Smooth muscle cell (in vitro differentiated cells): ENCODE data around the gene NKD1. TPM values are rescaled to one million over a fixed set of nuclear protein-coding genes. Genes with fewer than 3 reads are reported as not detected.

Experiments used
- DNase-seq: peaks from one replicate; lab custom pipeline; 2025; ENCODE audit not compliant: unreplicated experiment; lab: John Stamatoyannopoulos, UW
- H2AFZ ChIP-seq: fragments of 200-600 bp; sonication (generic); 2 replicates; pipeline ENCODE4 v1.6.0; 2016; ENCODE audit warnings: antibody characterized with exemption, low read depth, mild to moderate bottlenecking
- H3F3A ChIP-seq: fragments of 200-600 bp; sonication (generic); 2 replicates; pipeline ENCODE4 v1.6.0; 2017; ENCODE audit warnings: antibody characterized with exemption, low read depth
- H3K27ac ChIP-seq: fragments of 200-600 bp; sonication (generic); 2 replicates; pipeline ENCODE4 v1.5.1; 2016; ENCODE audit warnings: low read depth, mild to moderate bottlenecking
- H3K27me3 ChIP-seq: fragments of 200-600 bp; sonication (generic); 2 replicates; pipeline ENCODE4 v1.6.1; 2016; ENCODE audit warnings: low read depth, mild to moderate bottlenecking
- H3K36me3 ChIP-seq: fragments of 200-600 bp; sonication (generic); 2 replicates; pipeline ENCODE4 v1.5.1; 2016; ENCODE audit warnings: low read depth
- H3K4me1 ChIP-seq: fragments of 200-600 bp; sonication (generic); 2 replicates; pipeline ENCODE4 v1.5.1; 2016; ENCODE audit warnings: low read depth
- H3K4me2 ChIP-seq: fragments of 200-600 bp; sonication (generic); 2 replicates; pipeline ENCODE4 v1.6.0; 2016; ENCODE audit warnings: mild to moderate bottlenecking
- H3K4me3 ChIP-seq: fragments of 200-600 bp; sonication (generic); 2 replicates; pipeline ENCODE4 v1.5.1; 2016; ENCODE audit warnings: mild to moderate bottlenecking
- H3K79me2 ChIP-seq: fragments of 200-600 bp; sonication (generic); 2 replicates; pipeline ENCODE4 v1.6.0; 2016; ENCODE audit warnings: low read depth, mild to moderate bottlenecking
- H3K9ac ChIP-seq: fragments of 200-600 bp; sonication (generic); 2 replicates; pipeline ENCODE4 v1.6.0; 2016; ENCODE audit warnings: low read depth
- H3K9me3 ChIP-seq: fragments of 200-600 bp; sonication (generic); replicated peaks from 2 replicates; pipeline ENCODE4 v1.5.1; 2016; ENCODE audit warnings: low read depth
- H4K20me1 ChIP-seq: fragments of 200-600 bp; sonication (generic); 2 replicates; pipeline ENCODE4 v1.6.0; 2016; ENCODE audit warnings: low read depth
- WGBS: methylation state at CpG from one replicate; pipeline ENCODE4 v1.1.7; 2016; ENCODE audit warnings: low lambda C conversion rate; 5-methylcytosine and 5-hydroxymethylcytosine counted together
- polyA plus RNA-seq: library from polyadenylated mRNA; unstranded; fragments of >200 nt; fragmentation: Nextera tagmentation; extraction: Ambion mirVana; gene quantifications from 2 replicates; pipeline ENCODE4 v1.2.1, GENCODE V29; 2016
- total RNA-seq: library from RNA; depleted of rRNA; stranded (reverse); fragments of >200 nt; gene quantifications from 2 replicates; pipeline ENCODE4 v1.2.3, GENCODE V29; 2014
- TF ChIP-seq, protein P1 (sequence below): fragments of 200-600 bp; sonication (generic); IDR thresholded peaks from 2 replicates; pipeline ENCODE4 v1.5.1; 2017; ENCODE audit warnings: borderline replicate concordance, mild to moderate bottlenecking, antibody characterized with exemption; ENCODE audit not compliant: insufficient read depth, poor library complexity, severe bottlenecking

The NKD1 gene
- total and polyA plus RNA-seq, 2 experiments from 2014 or later = 4.5 to 18.8 TPM

DNA sequence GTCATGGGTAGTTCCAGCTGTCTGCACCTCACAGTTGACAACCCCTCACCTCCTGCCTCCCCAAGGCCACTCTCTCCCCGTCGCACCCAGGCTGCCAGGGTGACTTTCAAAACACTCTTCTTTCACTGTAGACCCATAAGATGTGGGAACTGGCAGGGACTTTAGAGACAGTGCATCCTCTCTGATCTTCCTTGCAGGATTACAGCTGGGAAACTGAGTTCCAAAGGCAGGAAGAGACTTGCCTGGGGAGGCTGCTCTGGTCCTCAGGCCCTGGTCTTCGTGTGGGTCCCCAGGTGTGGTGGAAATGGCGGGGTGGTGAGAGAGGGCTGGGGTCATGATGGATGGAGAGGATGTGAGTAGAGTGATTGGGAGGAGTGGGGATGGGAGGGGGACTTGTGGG, 21.9 kb upstream of the NKD1 start:
- Histone ChIP-seq H2AFZ (no peak overlapping the region), H3K9me3 (no peaks in the 10 kb centered on the region), H3K9ac (no peak overlapping the region), H3K79me2 (no peaks in the 10 kb centered on the region), H3K4me1 (no peaks in the 10 kb centered on the region), H3K27me3 (no peaks in the 10 kb centered on the region), H3K27ac (no peak overlapping the region), H4K20me1 (no peaks in the 10 kb centered on the region), H3F3A (no peaks in the 10 kb centered on the region), H3K4me2 (no peak overlapping the region), H3K36me3 (no peaks in the 10 kb centered on the region), H3K4me3 (no peak overlapping the region)
- TF ChIP-seq, protein P1, sequence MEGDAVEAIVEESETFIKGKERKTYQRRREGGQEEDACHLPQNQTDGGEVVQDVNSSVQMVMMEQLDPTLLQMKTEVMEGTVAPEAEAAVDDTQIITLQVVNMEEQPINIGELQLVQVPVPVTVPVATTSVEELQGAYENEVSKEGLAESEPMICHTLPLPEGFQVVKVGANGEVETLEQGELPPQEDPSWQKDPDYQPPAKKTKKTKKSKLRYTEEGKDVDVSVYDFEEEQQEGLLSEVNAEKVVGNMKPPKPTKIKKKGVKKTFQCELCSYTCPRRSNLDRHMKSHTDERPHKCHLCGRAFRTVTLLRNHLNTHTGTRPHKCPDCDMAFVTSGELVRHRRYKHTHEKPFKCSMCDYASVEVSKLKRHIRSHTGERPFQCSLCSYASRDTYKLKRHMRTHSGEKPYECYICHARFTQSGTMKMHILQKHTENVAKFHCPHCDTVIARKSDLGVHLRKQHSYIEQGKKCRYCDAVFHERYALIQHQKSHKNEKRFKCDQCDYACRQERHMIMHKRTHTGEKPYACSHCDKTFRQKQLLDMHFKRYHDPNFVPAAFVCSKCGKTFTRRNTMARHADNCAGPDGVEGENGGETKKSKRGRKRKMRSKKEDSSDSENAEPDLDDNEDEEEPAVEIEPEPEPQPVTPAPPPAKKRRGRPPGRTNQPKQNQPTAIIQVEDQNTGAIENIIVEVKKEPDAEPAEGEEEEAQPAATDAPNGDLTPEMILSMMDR = no peak
- 87% methylated on average over 4 of the region's 4 CpGs for WGBS
- DNase-seq = no peak

DNA sequence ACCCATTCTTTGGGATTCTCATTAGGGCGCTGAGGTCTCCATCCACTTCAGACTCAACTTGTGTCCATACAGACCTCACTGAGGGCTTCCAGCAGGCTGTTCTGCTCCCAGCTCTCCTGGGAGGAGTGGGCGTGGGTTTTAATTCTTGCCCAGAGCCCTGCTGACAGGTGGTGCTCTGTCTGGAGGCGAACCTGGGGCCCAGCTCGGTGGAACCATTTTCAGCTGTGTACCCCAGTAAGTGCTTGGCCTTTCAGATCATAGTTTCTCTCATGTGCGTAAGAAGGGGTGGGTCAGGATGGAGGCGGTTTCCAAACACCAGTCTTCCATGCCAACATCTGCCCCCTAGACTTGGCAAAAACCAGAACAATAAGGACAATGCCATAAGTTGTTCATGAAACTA, 21.4 kb upstream of the NKD1 start:
- Histone ChIP-seq H3K9ac (no peak overlapping the region), H3K36me3 (no peaks in the 10 kb centered on the region), H3K4me3 (no peak overlapping the region), H3K79me2 (no peaks in the 10 kb centered on the region), H4K20me1 (no peaks in the 10 kb centered on the region), H2AFZ (no peak overlapping the region), H3K4me1 (no peaks in the 10 kb centered on the region), H3K4me2 (no peak overlapping the region), H3K27me3 (no peaks in the 10 kb centered on the region), H3F3A (no peaks in the 10 kb centered on the region), H3K27ac (no peak overlapping the region), H3K9me3 (no peaks in the 10 kb centered on the region)
- TF ChIP-seq, protein P1 = no peak
- no peak for DNase-seq
- 93% methylated on average over 6 of the region's 6 CpGs for WGBS

DNA sequence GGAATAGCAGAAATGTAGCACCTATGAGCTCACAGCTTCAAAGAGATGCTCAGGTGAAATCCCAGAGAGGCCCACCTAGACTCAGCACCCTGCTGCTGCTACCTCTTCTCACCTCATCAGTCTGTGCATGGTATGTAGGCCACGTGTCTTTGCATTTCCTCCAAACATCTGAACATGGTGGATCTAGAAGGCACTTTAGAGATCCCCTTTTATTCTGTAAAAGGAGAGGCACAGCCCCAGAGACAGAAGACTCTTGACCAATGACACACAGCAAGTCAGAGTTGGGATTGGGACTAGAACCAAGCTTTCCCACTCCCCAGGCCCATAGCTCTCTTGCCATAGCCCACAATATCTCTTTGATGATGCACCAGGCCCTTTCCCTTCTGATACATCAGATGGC, 19.4 kb upstream of the NKD1 start:
- DNase-seq = no peak

DNA sequence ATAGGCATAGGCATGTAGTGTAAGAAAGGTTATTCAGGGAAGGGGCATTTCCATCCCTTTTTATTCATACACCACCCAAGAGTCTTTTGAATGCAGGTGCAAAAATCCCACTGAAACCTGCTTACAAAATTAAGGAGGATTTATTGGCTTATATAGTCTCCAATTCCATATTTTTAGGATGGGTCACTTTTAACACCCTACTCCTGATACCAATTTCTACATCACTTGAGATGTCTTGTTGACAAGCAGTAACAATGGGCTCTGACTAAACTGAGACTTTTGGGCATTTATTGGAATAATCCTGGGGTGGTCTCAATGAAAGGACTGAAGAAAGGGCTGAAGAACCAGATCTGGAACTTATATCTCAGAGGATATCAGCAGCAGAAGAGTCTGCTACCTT, 18.9 kb upstream of the NKD1 start:
- no peaks in the 10 kb centered on the region for H3K36me3 ChIP-seq
- H3F3A ChIP-seq = no peaks in the 10 kb centered on the region
- TF ChIP-seq, protein P1 = no peak
- H3K4me3 ChIP-seq = no peak overlapping the region
- no peak overlapping the region for H3K9ac ChIP-seq
- no peaks in the 10 kb centered on the region for H3K9me3 ChIP-seq
- no peak overlapping the region for H3K27ac ChIP-seq
- H4K20me1 ChIP-seq = no peaks in the 10 kb centered on the region
- no peak overlapping the region for H2AFZ ChIP-seq
- H3K27me3 ChIP-seq = no peaks in the 10 kb centered on the region
- H3K79me2 ChIP-seq = no peaks in the 10 kb centered on the region
- H3K4me1 ChIP-seq = no peaks in the 10 kb centered on the region
- DNase-seq = no peak
- no peak overlapping the region for H3K4me2 ChIP-seq

More for the DNA sequence above, 19.4 kb upstream of the NKD1 start:
- no peaks in the 10 kb centered on the region for H4K20me1 ChIP-seq
- no peaks in the 10 kb centered on the region for H3K79me2 ChIP-seq
- no peaks in the 10 kb centered on the region for H3K9me3 ChIP-seq
- no peak overlapping the region for H3K4me2 ChIP-seq
- no peak overlapping the region for H3K27ac ChIP-seq
- TF ChIP-seq, protein P1 = no peak
- H3K27me3 ChIP-seq = no peaks in the 10 kb centered on the region
- no peaks in the 10 kb centered on the region for H3F3A ChIP-seq
- no peak overlapping the region for H2AFZ ChIP-seq
- H3K9ac ChIP-seq = no peak overlapping the region
- no peaks in the 10 kb centered on the region for H3K36me3 ChIP-seq
- no peak overlapping the region for H3K4me3 ChIP-seq
- H3K4me1 ChIP-seq = no peaks in the 10 kb centered on the region
- 71% methylated on average over 1 of the region's 1 CpG for WGBS
